Activated naive CD4-positive, alpha-beta T cell treated with anti-CD3 and anti-CD28 coated beads for 36 hours (primary cell): Measurements from ENCODE around the gene MRM2. TPM values are rescaled to one million over a fixed set of nuclear protein-coding genes. Genes with fewer than 3 reads are reported as not detected.
"Not testable (repeated sequence)": the region's sequence is repeated elsewhere in the genome, so short reads cannot be mapped to it uniquely, and the experiment has no call there.

Experiments
- CTCF ChIA-PET: fragments of 350-600 bp; sonication (Branson Sonifier 250); formaldehyde crosslinking; loops from one replicate; lab custom pipeline; 2021; ENCODE audit warnings: antibody characterized with exemption; lab: Charles Lee
- DNase-seq: peaks from one replicate; pipeline ENCODE4 v3.0.0-alpha.2; 2020
- H3K27ac Mint-ChIP-seq: one replicate; pipeline ENCODE4 v1.8.0; 2021; ENCODE audit warnings: mild to moderate bottlenecking, mixed read lengths
- H3K27me3 Mint-ChIP-seq: one replicate; pipeline ENCODE4 v1.8.0; 2021; ENCODE audit warnings: low read depth, mixed read lengths
- H3K36me3 Mint-ChIP-seq: one replicate; pipeline ENCODE4 v1.8.0; 2021; ENCODE audit warnings: low read depth, mixed read lengths
- H3K4me1 Mint-ChIP-seq: one replicate; pipeline ENCODE4 v1.8.0; 2021; ENCODE audit warnings: low read depth, mixed read lengths
- H3K4me3 Mint-ChIP-seq: one replicate; pipeline ENCODE4 v1.8.0; 2021; ENCODE audit warnings: mild to moderate bottlenecking, moderate library complexity, mixed read lengths
- H3K9me3 Mint-ChIP-seq: one replicate; pipeline ENCODE4 v1.8.0; 2021; ENCODE audit warnings: mixed read lengths
- intact Hi-C: fragments of 100-400 bp; cut with micrococcal nuclease; formaldehyde crosslinking; loops from one replicate; pipeline ENCODE4 v1.15.1; 2023
- total RNA-seq, 2 experiments: library from RNA; stranded (reverse); gene quantifications; one replicate each; pipeline ENCODE4 v1.2.3, GENCODE V29; 2021

Gene MRM2
- total RNA-seq, 2 experiments from 2014 or later = 21.0 to 24.0 TPM

DNA sequence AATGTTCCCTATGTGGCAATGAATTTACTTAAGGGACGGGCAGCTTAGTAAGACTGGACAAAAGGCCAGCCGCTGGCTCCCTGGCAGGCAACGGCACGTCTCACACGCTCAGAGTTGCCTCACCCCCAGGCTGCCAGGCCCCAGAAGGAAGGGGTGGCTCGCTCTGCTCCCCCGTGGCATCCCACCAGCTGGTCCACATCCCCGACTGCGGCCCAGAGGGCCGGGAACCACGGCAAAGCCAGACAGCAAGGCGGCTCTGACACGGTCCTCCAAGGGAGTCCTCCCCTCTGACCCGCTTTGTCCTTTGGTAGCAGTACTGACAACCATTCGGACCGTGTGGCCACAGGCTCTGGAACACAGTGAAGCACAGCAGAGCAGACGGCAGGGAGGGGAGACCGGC lies 34.1 kb upstream of the MRM2 start:
- Mint-ChIP-seq H3K27me3 (no peaks in the 10 kb centered on the region), H3K4me3 (no peak overlapping the region), H3K27ac (no peak overlapping the region), H3K36me3 (peaks cover 4% of the 10 kb centered on the region), H3K9me3 (no peaks in the 10 kb centered on the region), H3K4me1 (peaks cover 3% of the 10 kb centered on the region)
- intact Hi-C loops = no loop called here
- CTCF ChIA-PET = no interaction called here
- DNase-seq = no peak

DNA sequence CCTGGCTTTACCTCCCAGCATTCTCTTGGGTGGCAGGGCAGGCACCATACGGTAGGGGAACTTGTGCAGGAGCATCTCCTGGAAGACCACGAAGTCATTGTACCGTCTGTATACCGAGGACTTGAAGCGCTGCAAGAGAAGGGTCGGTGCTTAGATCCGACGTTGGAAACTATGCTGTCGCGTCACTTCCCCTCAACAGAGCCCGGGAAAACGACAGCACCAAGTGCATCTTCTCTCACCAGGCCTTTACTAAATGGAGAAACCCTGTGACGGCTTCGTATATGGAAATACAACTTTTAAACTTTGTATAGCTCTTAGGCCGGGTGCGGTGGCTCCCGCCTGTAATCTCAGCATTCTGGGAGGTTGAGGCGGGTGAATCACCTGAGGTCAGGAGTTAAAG lies 33.1 kb upstream of the MRM2 start:
- CTCF ChIA-PET = no interaction called here
- Mint-ChIP-seq H3K9me3 (no peaks in the 10 kb centered on the region), H3K4me1 (peaks cover 3% of the 10 kb centered on the region), H3K27me3 (no peaks in the 10 kb centered on the region), H3K27ac (no peak overlapping the region), H3K36me3 (peaks cover 4% of the 10 kb centered on the region), H3K4me3 (no peak overlapping the region)
- intact Hi-C loops = no loop called here
- no peak for DNase-seq

DNA sequence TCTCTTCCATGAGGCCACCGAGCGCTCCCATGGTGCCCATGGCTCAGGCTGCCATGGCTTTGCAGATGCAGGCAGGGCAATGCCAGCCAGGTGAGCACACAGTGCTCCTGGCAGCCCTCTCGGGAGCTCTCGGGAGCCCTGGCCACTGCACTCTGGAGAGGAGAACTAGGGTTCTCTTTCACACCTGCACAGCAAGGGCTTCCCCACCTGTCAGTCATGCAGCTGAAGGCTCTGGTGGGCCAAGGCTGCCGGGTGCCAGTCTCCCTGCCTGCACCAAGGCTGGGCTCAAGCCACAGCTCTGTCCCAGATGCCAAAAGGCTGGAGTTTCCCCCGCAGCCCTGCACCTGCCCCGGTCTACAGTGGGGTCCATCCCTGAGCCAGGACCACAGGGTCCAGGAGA lies 32.7 kb upstream of the MRM2 start:
- no peaks in the 10 kb centered on the region for H3K4me1 Mint-ChIP-seq
- peaks cover 4% of the 10 kb centered on the region for H3K36me3 Mint-ChIP-seq
- CTCF ChIA-PET = no interaction called here
- H3K9me3 Mint-ChIP-seq = no peaks in the 10 kb centered on the region
- no peak overlapping the region for H3K27ac Mint-ChIP-seq
- H3K27me3 Mint-ChIP-seq = no peaks in the 10 kb centered on the region
- DNase-seq = no peak
- H3K4me3 Mint-ChIP-seq = no peak overlapping the region
- intact Hi-C loops = no loop called here

DNA sequence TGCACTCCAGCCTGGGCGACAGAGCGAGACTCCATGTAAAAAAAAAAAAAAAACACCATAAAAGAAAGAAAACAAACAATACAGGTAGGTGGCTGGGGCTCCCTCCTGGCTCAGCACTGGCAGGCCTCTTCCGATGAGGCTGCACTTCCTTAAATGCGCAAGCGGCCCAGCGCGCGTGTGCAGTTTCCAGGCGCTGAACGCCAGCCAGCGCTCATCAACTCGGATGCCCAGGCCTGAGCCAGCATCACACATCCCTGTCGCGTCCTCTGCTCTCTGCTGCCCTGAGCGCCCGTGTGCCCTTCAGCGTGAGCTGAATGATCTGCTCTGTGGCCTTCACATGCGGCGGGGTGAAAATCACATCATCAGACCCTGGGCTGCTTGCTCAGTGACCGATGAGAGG lies 31.9 kb upstream of the MRM2 start:
- Mint-ChIP-seq H3K27ac (no peak overlapping the region), H3K9me3 (no peaks in the 10 kb centered on the region), H3K27me3 (no peaks in the 10 kb centered on the region), H3K36me3 (peaks cover 7% of the 10 kb centered on the region), H3K4me3 (no peak overlapping the region), H3K4me1 (no peaks in the 10 kb centered on the region)
- CTCF ChIA-PET = no interaction called here
- intact Hi-C loops = no loop called here
- no peak for DNase-seq

DNA sequence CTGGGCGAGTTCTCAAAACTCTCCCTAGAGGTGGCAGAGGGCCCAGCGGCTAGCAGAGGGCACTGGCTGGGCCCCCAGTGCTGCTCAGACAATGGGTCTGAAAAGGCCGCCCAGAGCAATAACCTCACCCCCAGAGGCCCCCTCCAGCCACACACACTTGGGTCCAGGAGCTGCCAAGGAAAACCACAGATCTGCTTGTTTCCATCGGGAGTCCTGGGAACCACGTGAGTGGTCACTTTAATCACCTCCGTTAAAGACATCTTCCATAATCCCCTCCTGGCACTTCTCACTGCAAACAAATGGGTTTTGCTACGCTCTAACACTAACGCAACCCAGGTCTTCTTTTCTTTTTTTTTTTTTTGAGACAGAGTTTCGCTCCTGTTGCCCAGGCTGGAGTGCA lies 30.0 kb upstream of the MRM2 start:
- Mint-ChIP-seq H3K36me3 (peaks cover 7% of the 10 kb centered on the region), H3K4me1 (no peaks in the 10 kb centered on the region), H3K4me3 (no peak overlapping the region), H3K9me3 (no peaks in the 10 kb centered on the region), H3K27ac (no peak overlapping the region), H3K27me3 (no peaks in the 10 kb centered on the region)
- CTCF ChIA-PET = no interaction called here
- no peak for DNase-seq
- intact Hi-C loops = no loop called here

DNA sequence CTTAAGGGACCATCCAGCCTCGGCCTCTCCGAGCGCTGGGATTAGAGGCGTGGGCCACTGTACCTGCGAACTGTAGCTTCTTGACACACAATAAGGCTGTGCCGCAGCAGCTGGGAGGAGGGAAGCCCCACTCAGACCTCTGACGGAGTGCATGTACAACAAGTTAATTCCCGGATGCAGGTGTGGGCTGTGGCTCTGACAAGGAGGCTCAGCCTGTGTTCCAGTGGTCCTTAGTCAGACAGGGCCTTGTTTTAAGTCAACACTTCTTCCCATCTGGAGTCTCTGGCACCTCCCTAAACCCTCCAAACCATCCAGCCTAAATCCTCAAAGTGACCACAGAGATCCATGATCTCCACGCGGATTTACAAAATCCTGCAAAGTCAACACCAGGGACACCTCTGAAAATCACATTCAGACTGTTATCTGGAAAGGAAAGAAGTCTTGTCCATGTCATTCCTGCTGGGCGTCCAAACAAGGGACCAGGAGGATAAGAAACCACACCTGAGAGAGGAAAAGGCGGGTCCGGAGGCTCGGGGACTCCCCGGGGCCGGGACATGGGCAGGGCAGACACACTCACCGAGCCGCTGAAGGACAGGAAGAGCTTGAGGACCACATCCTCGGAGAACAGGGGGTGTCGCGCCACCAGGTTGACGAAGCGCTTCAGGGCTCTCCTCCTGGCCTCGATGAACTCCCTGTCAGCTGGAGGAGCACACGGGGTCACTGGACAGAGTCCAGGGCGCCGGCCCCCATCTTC lies 29.4 kb upstream of the MRM2 start:
- H3K27ac Mint-ChIP-seq = no peak overlapping the region

DNA sequence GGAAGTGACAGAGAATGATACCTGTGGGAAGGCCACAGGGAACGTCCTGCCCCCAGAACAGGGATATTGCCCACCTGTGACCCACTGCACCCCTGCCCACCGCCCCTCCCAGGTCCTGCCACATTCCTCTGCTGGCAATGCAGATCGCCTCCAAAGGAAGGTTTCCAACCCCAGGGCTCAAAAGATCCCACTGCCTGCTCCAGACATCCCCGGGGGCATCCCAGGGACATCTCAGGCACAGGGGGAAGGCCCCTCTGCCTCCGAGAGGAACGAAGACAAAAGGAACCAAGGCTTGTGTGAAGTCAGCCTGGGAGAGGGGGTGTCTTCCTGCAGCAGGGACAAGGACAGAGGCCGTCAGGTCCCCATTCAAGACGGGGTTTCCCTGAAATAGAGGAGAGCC lies 28.5 kb upstream of the MRM2 start:
- peaks cover 7% of the 10 kb centered on the region for H3K36me3 Mint-ChIP-seq
- DNase-seq = no peak
- H3K4me1 Mint-ChIP-seq = no peaks in the 10 kb centered on the region
- no peak overlapping the region for H3K27ac Mint-ChIP-seq
- intact Hi-C loops = no loop called here
- no peaks in the 10 kb centered on the region for H3K27me3 Mint-ChIP-seq
- CTCF ChIA-PET = interaction anchor here (0.6 to 0.7 kb wide), 2 partner anchors 79 to 94 kb away, joined by 3 to 5 read pairs; no protein-coding TSS in a partner anchor
- no peak overlapping the region for H3K4me3 Mint-ChIP-seq
- H3K9me3 Mint-ChIP-seq = no peaks in the 10 kb centered on the region

More for the DNA sequence above, 29.4 kb upstream of the MRM2 start:
- Mint-ChIP-seq H3K27me3 (no peaks in the 10 kb centered on the region), H3K4me1 (no peaks in the 10 kb centered on the region), H3K9me3 (no peaks in the 10 kb centered on the region), H3K36me3 (peaks cover 7% of the 10 kb centered on the region), H3K4me3 (no peak overlapping the region)
- intact Hi-C loops = no loop called here
- DNase-seq = no peak
- CTCF ChIA-PET = no interaction called here

DNA sequence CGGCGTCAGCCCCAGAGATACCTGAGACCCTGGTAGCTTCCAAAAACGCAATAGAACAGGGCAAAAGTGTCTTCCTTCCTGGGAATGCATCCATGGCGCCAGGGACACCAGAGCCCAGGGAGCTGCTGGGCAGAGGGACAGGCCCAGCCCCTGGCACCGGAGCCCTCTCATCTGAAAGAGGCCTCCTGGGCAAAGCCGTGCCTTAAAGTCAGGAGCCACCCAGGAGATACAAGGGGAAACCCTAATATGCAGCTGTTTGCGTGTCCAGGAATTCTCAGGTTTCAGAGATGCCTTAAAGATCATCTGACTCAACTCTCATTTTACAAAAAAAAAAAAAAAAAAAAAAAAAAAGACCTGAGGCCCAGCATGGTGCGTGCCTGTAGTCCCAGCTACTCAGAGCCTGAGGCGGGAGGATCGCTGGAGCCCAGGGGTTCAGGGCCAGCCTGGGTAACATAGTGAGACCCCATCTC lies 28.0 kb upstream of the MRM2 start:
- no peak overlapping the region for H3K27ac Mint-ChIP-seq
- CTCF ChIA-PET = interaction anchor here (0.6 to 0.7 kb wide), 2 partner anchors 78 to 94 kb away, joined by 3 to 5 read pairs; no protein-coding TSS in a partner anchor
- H3K9me3 Mint-ChIP-seq = no peaks in the 10 kb centered on the region
- intact Hi-C loops = no loop called here
- H3K4me3 Mint-ChIP-seq = no peak overlapping the region
- H3K36me3 Mint-ChIP-seq = peaks cover 7% of the 10 kb centered on the region
- DNase-seq = no peak
- no peaks in the 10 kb centered on the region for H3K27me3 Mint-ChIP-seq
- H3K4me1 Mint-ChIP-seq = no peaks in the 10 kb centered on the region

DNA sequence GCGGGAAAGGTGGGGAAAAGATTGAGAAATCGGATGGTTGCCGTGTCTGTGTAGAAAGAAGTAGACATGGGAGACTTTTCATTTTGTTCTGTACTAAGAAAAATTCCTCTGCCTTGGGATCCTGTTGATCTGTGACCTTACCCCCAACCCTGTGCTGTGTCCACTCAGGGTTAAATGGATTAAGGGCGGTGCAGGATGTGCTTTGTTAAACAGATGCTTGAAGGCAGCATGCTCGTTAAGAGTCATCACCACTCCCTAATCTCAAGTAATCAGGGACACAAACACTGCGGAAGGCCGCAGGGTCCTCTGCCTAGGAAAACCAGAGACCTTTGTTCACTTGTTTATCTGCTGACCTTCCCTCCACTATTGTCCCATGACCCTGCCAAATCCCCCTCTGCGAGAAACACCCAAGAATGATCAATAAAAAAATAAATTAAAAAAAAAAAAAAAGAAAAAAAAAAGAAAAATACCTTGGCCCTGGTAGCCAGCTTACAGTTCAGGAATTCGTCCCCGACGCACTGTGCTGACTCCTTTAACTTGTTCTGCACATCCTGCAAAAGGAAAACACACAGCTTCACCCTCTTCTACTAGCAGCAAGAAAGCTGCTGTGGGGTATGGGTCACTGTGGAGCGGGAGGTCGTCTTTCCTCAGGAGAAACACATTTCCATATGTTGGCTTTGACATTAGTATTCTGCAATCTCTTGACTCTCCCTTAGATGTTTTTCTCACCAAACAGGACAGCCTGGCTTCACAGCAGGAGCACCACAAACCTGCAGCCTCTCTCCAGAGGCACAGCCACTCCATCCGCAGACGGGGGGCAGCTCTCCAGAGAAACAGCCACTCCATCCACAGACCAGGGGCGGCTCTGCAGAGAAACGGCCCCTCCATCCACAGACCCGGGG lies 27.3 kb upstream of the MRM2 start:
- H3K36me3 Mint-ChIP-seq = not testable (repeated sequence)

DNA sequence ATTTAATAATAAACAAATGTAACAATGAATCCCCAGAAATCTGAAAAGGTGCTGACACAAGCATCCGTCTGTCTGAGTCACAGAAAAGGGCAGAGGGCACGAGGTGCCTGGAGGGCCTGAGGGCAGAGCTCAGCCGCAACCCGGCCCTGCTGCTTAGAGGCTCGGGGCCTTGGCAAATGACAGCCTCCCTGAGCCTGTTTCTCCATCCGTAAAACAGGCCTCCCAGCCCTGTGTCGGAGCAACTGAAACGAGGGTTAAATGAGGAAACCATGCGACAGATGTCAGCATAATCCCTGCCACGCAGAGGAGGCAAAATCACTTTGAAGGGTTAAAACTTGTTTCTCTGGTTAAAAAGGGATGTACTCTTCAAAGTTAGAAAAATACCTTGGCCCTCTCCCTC lies 24.9 kb upstream of the MRM2 start:
- intact Hi-C loops = no loop called here
- DNase-seq = no peak
- H3K27ac Mint-ChIP-seq = no peak overlapping the region
- H3K4me3 Mint-ChIP-seq = no peak overlapping the region
- H3K9me3 Mint-ChIP-seq = no peaks in the 10 kb centered on the region
- H3K4me1 Mint-ChIP-seq = peaks cover 3% of the 10 kb centered on the region
- H3K27me3 Mint-ChIP-seq = no peaks in the 10 kb centered on the region
- CTCF ChIA-PET = no interaction called here
- peaks cover 13% of the 10 kb centered on the region for H3K36me3 Mint-ChIP-seq

More for the DNA sequence above, 27.3 kb upstream of the MRM2 start:
- H3K27ac Mint-ChIP-seq, H3K4me3 Mint-ChIP-seq, DNase-seq, H3K9me3 Mint-ChIP-seq, intact Hi-C loops, H3K4me1 Mint-ChIP-seq, H3K27me3 Mint-ChIP-seq, CTCF ChIA-PET: not testable (repeated sequence)

DNA sequence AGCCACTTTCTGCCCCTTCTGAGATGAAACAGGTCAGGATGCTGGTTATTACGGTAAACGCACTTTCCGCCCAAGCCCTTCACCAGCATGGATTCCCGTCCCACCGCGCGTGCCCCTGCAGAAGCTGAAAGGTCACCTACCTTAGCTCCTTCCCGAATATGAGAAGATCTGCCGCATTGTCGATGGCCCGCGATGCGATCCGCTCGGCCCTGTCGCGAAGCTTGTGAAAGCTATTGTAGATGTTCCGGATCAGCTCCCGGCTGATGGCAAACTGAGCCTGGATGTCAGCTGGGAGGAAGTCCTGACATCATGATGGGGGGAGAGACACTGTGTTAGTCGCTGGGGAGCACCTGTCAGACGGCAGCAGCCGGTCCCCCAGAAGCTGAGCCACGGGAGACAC lies 22.2 kb upstream of the MRM2 start:
- peaks cover 9% of the 10 kb centered on the region for H3K4me1 Mint-ChIP-seq
- intact Hi-C loops = no loop called here
- no peaks in the 10 kb centered on the region for H3K9me3 Mint-ChIP-seq
- CTCF ChIA-PET = no interaction called here
- no peak for DNase-seq
- H3K27ac Mint-ChIP-seq = no peak overlapping the region
- H3K4me3 Mint-ChIP-seq = no peak overlapping the region
- H3K27me3 Mint-ChIP-seq = no peaks in the 10 kb centered on the region
- H3K36me3 Mint-ChIP-seq = peaks cover 8% of the 10 kb centered on the region

DNA sequence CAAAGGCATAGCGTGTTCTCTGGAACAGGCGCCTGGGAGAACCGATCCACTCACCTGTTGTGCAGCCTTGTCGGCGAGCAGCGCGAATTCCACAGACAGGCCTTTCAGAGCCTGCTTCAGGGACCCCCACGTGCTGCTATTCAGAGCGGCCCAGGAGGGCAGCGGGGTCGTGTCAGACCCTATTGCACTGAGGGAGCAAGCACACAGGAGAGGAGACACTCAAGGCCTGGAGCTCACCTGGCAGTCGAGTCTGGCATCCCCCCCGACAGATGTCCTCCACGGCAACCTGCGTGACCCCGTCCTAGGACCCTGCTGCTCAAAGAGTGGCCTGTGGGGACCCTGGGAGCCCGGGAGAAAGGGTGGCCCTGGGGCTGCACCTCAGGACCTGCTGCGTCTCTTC lies 21.2 kb upstream of the MRM2 start:
- no peak overlapping the region for H3K4me3 Mint-ChIP-seq
- H3K4me1 Mint-ChIP-seq = peaks cover 9% of the 10 kb centered on the region
- no peaks in the 10 kb centered on the region for H3K27me3 Mint-ChIP-seq
- no peak overlapping the region for H3K27ac Mint-ChIP-seq
- H3K36me3 Mint-ChIP-seq = peaks cover 8% of the 10 kb centered on the region
- no peak for DNase-seq
- intact Hi-C loops = no loop called here
- CTCF ChIA-PET = no interaction called here
- H3K9me3 Mint-ChIP-seq = no peaks in the 10 kb centered on the region
